GM19395 (cell line): ENCODE measurements around the gene PGAP1.

ENCODE experiments used
- ATAC-seq: cut with Tn5 transposase; IDR thresholded peaks from one replicate; pipeline ENCODE4 v1.9.1; 2021; ENCODE audit warnings: mild to moderate bottlenecking, moderate library complexity; ENCODE audit not compliant: unreplicated experiment

Gene PGAP1

DNA sequence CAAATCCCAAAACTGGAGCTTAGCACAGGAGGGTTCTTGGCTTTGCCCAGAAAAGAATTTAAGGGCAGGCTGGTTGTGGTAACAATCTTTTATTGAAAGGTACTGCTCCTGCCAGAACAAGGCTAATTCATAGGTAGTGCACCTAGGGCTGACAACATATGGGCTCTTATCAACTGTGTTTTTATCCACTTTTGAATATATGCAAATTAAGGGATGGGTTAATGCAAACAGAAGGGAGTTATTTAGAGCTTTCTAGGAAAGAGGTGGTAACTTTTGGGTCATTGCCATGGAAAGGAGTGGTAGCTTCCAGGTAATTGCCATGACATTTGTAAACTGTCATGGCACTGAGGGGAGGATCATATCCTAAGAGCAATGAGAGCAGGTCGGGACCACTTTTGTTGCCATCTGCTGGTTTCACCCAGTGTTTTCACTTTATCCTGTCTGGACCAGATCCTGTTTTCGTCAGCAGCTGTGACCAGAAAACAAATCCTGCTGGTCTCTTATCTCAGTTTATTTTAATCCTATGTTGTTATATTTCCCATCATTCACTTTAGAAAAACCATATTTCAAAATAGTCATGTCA lies 118.3 kb downstream of the PGAP1 start:
- no peak for ATAC-seq

DNA sequence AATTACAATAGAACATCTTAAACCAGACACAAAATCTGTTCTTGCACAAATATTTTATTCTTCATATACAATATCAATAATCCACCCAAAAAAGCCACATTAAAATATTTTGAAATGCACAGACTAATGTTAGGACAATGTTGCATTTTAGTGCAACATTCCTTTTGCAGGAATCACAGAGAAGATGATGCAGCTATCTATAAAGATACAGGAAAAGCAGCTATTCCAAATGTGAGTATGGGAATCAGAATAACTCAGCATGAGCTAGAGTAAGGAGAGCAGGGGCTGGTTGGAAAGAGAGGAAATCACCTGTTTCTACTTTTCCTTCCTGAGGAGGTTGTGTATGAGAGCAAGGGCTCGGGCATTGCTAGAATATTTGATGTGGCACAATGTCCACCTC lies 122.1 kb downstream of the PGAP1 start:
- no peak for ATAC-seq

DNA sequence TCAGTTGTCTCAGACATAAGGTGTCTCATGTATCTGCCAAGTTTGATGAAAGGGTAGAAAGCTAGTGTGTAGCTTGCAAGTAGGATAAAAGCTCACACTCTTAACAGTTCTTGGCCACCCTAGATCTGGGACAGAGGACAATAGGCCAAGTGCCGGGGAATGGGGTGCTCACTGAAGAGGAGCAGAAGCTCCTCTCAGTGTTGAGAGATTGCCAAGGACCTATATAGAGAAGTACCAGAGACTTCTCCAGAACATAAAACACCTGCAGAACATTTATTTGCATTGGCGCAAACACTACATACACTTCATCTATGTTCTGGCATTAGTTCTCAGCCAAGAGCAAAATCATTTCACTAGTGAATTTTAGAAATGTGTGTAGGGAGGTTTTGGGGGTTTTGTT lies 124.1 kb downstream of the PGAP1 start:
- no peak for ATAC-seq

DNA sequence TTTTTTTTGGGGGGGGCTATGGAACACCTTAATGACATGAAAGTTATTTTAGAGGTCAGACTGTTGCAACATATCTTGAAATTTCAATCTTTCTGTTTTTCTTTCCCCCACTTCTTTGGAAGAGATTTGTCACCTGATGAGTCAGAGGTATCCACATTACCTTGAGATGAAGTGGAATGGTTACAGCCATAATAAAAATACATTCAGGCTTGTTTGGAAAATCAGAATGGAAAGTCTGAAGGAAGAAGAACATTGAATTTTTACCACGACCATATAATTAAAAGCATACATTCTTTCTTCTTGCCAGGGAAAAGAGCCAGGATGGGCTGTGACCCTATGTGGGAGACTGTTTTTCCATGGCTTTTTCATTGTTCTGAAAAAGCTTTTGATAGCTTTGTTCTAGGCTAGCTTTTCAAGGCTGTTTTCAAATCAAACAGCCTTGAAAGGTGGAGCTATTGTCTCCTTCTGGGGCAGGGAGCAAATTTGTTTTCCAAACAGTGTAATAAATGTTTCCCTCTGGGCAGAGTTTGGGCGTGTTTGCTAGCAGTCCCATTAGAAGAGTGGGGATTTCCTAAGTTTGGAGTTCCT lies 124.7 kb downstream of the PGAP1 start:
- no peak for ATAC-seq

DNA sequence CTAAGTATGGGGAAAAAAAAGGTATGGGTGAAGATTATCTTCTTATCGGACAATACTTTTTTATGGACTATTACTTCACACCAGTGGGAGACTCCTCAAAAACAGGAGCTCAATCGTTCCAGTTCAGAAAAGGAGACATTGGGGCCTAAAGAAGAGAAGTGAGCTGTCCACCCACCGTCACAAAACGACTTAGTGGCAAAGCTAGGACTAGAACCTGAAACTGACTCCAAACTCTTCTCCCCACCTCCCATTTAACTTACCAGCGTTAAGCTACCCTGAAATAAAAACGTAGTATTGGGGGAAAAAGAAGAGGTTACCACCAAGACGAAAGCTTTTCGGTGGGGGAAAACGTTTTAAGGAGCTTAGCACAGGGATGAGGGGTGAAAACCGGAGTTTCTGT lies 127.5 kb downstream of the PGAP1 start:
- ATAC-seq = peak; percentile 6

DNA sequence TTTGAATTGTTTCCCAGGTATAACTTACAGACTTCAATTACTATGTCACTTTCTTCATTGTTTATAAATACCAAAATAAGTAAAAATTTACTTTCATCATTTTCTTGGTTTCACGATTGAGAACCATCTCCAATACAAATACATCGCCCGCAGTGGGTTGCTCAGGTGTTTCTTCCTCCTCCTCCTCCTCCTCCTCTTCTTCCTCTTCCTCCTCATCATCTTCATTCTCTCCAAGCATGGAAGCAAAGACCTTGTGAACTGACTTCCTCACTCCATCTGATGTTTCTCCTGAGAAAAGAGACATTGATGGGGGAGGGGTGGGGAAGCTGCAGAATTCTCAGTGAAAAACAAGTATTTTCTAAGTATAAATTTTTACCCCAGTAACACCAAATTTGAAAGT lies 133.6 kb downstream of the PGAP1 start:
- ATAC-seq = no peak

DNA sequence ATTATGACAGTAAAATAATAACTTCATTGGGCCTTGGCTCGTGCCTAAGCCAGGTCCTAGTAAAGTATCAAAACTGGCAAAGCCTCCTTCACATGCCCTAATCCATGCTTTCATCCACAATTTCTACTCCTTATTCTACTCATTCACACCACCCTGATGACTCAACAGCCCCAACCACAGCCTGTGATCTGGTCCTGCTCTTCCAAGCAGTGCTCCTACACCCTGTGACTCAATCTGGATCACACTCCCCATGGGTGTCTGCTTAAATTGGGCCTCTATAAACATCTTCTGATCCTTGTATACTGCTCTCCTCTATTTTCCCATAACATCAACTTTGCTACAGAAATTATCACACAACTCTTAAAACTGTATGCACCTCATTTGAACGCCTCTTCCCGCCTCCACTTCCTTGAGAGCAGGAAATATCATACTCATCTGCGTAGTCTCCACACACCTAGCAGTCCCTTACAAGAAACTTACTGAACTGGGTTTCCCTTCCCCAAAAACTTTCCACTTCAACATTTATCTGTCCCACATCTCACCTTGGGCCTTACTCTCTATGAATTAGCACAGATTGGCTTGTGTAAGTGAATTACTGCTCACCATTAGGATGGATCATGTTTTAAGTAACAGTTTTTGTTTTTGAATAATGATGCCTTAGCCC lies 142.9 kb downstream of the PGAP1 start:
- peak; percentile 84 for ATAC-seq
